Measurements from ENCODE around the gene KLF11.

GRCh38 chr2:10017313-10017941, 25.9 kb upstream of the KLF11 start:
- TF ChIP-seq CTCF (conservative IDR thresholded peaks at IDR 0.05; ENCODE audit: low read length) (no peak), EZH2phosphoT487 (IDR thresholded peaks at IDR 0.05; ENCODE audit: borderline replicate concordance) (no peak)

Data from Loucy (cell line).